ENCODE data around the gene ANO4.

The ANO4 gene

DNA sequence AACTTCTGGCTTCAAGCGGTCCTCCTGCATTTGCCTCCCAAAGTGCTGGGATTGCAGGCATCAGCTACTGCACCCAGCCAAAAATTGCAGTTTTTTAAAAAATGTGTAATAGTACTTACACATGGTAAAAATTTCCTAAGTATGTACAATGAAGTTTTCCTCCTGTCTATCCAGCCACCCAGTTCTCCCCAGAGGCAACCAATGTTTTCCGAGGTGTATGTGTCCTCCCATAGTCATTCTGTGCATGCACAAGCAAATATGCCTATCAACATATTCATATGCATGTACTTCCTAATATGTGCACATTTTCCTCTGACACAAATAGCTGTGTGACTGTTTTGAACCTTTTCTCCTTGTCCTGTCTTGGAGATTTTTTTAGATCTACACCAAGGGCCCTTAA lies 220.5 kb downstream of the ANO4 start:
- H3K27ac ChIP-seq: no peak overlapping the region
- no peak for TF ChIP-seq Cebpa-rat (IDR thresholded peaks at IDR 0.05)
- H3K9me3 ChIP-seq (replicated peaks in 1 of 11): peaks cover 5 to 17% (median 10%) of the 10 kb centered on the region in 11 experiments; a peak in 19 of 22 replicates
- no peak overlapping the region for H3K9ac ChIP-seq
- no peaks in the 10 kb centered on the region for H3K4me1 ChIP-seq
- no peak overlapping the region for H3K4me2 ChIP-seq
- H3K27me3 ChIP-seq: no peaks in the 10 kb centered on the region
- H3K36me3 ChIP-seq: no peaks in the 10 kb centered on the region
- H4K20me1 ChIP-seq: no peaks in the 10 kb centered on the region
- no peak overlapping the region for H3K4me3 ChIP-seq

DNA sequence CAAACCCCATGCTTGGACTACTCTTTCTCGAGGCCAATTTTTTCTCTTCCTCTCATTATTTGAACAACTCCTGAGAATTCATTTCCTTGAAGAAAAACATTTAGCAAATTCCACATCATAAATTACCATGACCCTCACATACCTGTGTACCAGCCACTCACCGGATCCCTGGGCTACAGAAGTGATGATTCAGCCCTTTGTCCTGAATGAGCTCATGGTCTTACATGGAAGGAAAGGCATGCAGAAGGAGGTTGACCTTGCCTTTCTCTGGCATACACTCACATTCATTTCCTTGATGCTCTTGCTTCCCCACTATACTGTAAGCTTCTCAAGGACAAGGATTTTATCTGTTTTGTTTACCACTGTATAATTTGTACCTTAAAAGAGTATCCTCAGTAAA lies 224.0 kb downstream of the ANO4 start:
- Histone ChIP-seq H4K20me1 (no peaks in the 10 kb centered on the region), H3K27ac (no peak overlapping the region), H3K9me3 (replicated peaks in 1 of 11) (peaks cover 0 to 13% (median 8%) of the 10 kb centered on the region in 11 experiments; a peak in 11 of 22 replicates), H3K4me1 (peaks cover 0 to 12% (median 0%) of the 10 kb centered on the region in 10 experiments; a peak in 5 of 20 replicates), H3K4me2 (no peak overlapping the region), H3K27me3 (no peaks in the 10 kb centered on the region), H3K4me3 (no peak overlapping the region), H3K36me3 (no peaks in the 10 kb centered on the region), H3K9ac (no peak overlapping the region)
- no peak for TF ChIP-seq Cebpa-rat (IDR thresholded peaks at IDR 0.05)

DNA sequence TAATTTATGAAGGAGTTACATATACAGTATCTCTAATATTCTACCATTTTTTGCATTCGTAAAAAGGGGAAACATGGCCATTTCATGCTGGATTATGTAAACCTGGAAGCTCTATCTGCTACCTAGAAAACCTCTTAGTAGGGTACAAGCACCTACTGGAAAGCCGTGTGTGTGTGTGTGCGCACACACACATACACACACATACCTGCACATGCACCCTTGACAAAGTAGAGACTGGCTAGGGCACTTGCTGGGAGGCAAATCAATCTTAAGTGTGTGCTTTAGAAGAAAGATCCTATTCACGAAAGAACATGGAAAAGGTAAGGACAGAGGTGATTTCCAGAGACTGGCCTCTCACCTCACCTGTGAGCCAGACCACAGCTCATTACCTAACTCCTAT lies 224.6 kb downstream of the ANO4 start:
- no peak overlapping the region for H3K9ac ChIP-seq
- H3K4me2 ChIP-seq: no peak overlapping the region
- H3K9me3 ChIP-seq (replicated peaks in 1 of 11): peaks cover 0 to 13% (median 8%) of the 10 kb centered on the region in 11 experiments; a peak in 11 of 22 replicates

DNA sequence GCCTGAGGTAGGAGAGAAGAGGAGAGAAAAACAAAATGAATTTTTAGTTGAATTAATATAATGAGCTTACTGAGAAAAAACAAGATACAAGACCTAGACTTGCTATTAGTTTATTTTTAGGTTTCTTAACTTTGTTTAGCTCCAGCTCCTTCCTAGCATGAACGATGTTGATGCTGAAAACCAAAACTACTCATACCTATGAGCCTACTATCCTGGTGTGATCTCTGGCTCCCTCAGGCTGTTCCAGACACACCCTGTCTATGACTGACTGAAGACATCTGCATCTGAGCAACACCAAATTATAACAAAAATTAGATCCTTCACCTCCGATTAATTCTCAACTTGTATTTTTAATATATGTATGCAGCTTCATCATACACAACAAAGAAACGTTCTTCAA lies 225.1 kb downstream of the ANO4 start:
- Histone ChIP-seq H3K4me3 (no peak overlapping the region), H3K4me2 (no peak overlapping the region), H3K36me3 (no peaks in the 10 kb centered on the region), H3K9ac (no peak overlapping the region), H3K4me1 (peaks cover 0 to 12% (median 0%) of the 10 kb centered on the region in 10 experiments; a peak in 5 of 20 replicates), H3K9me3 (replicated peaks in 1 of 11) (peaks cover 0 to 13% (median 8%) of the 10 kb centered on the region in 11 experiments; a peak in 11 of 22 replicates), H3K27me3 (no peaks in the 10 kb centered on the region), H3K27ac (no peak overlapping the region), H4K20me1 (no peaks in the 10 kb centered on the region)
- no peak for TF ChIP-seq Cebpa-rat (IDR thresholded peaks at IDR 0.05)

More for the DNA sequence above, 224.6 kb downstream of the ANO4 start:
- Histone ChIP-seq H3K36me3 (no peaks in the 10 kb centered on the region), H4K20me1 (no peaks in the 10 kb centered on the region), H3K4me3 (no peak overlapping the region), H3K4me1 (peaks cover 0 to 12% (median 0%) of the 10 kb centered on the region in 10 experiments; a peak in 5 of 20 replicates), H3K27me3 (no peaks in the 10 kb centered on the region), H3K27ac (no peak overlapping the region)
- no peak for TF ChIP-seq Cebpa-rat (IDR thresholded peaks at IDR 0.05)

DNA sequence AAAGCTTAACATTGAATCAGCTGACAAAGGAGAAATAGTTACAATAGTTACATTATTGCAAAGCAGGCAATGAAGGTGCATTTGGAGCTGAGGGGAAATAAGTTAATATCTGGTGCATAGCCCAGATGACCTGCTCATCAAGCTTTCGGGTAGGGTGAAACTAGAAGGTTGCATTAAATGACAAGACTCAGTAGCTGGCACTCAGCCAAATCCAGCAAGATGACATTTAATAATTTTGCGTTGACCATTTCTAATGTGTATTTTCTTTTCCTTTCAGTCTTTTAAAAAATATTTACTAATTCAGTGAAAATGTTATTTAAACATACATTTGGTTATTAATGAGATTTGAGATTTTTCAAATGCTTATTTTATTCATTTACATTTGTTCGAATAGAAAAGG lies 226.9 kb downstream of the ANO4 start:
- Histone ChIP-seq H3K9me3 (replicated peaks in 1 of 11) (peaks cover 0 to 13% (median 8%) of the 10 kb centered on the region in 11 experiments; a peak in 11 of 22 replicates), H4K20me1 (no peaks in the 10 kb centered on the region), H3K4me1 (peaks cover 0 to 12% (median 0%) of the 10 kb centered on the region in 10 experiments; a peak in 5 of 20 replicates), H3K36me3 (no peaks in the 10 kb centered on the region), H3K4me3 (no peak overlapping the region), H3K27ac (0 out of 22 replicates have a peak overlapping the region, but pooled peaks of 1 of the 11 experiments have one; percentile 2), H3K9ac (no peak overlapping the region), H3K4me2 (peak overlapping the region in 2 of 11 experiments; percentile 9 to 38; a peak in 2 of 22 replicates), H3K27me3 (no peaks in the 10 kb centered on the region)
- no peak for TF ChIP-seq Cebpa-rat (IDR thresholded peaks at IDR 0.05)

DNA sequence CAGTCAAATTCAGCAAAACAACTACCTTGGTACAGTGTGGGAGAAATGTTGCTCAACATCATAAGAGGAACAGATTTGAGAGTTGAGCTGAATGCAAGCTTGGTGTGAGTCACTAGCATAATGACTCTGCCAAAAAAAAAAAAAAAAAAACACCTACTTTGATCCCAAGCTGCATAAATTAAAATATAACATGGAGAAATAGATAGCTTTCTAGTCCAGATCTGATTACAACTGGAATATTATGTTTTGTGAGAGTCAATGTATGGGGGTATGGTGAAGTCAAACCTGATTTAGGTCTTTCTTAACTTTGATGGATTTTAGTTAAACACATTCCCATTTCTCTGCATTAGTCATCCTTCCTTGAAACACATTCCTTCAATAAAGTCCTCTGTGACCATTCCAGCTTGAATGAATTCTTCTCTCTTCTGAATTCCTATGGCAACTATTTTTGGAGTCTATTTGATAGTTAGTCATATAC lies 227.4 kb downstream of the ANO4 start:
- TF ChIP-seq Cebpa-rat (IDR thresholded peaks at IDR 0.05): no peak
- Histone ChIP-seq H3K27ac (no peak overlapping the region), H3K36me3 (no peaks in the 10 kb centered on the region), H4K20me1 (no peaks in the 10 kb centered on the region), H3K4me2 (no peak overlapping the region), H3K9me3 (replicated peaks in 1 of 11) (peaks cover 0 to 12% (median 8%) of the 10 kb centered on the region in 11 experiments; a peak in 15 of 22 replicates), H3K9ac (no peak overlapping the region), H3K4me1 (peaks cover 0 to 12% (median 0%) of the 10 kb centered on the region in 10 experiments; a peak in 5 of 20 replicates), H3K27me3 (no peaks in the 10 kb centered on the region), H3K4me3 (no peak overlapping the region)

DNA sequence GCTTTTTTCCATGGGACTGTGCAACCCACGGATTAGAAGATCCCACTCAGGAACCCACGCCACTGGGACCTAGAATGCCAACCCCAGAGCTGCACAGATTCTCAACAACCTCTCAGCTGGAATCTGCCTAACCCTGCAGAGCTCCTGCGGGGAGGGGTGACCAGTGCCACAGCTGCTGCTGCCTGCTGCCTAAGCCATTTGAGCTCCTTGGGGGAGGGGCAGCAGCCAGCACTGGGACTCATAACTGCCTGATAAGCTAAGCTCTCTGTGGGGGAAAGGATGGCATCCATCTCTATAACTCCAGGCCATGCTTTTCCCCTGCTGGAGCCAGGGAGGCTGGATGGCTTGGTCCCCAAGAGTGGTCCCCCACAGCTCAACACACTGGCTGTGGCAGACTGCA lies 232.6 kb downstream of the ANO4 start:
- H3K36me3 ChIP-seq: no peaks in the 10 kb centered on the region
- no peak overlapping the region for H3K9ac ChIP-seq
- H3K27ac ChIP-seq: no peak overlapping the region
- peaks cover 26 to 41% (median 28%) of the 10 kb centered on the region in 11 experiments for H3K9me3 ChIP-seq (replicated peaks in 1 of 11)
- TF ChIP-seq Cebpa-rat (IDR thresholded peaks at IDR 0.05): no peak
- no peak overlapping the region for H3K4me3 ChIP-seq
- H3K27me3 ChIP-seq: no peaks in the 10 kb centered on the region
- H4K20me1 ChIP-seq: no peaks in the 10 kb centered on the region
- no peak overlapping the region for H3K4me2 ChIP-seq
- peaks cover 0 to under 1% (median 0%) of the 10 kb centered on the region in 10 experiments; a peak in 1 of 20 replicates for H3K4me1 ChIP-seq

DNA sequence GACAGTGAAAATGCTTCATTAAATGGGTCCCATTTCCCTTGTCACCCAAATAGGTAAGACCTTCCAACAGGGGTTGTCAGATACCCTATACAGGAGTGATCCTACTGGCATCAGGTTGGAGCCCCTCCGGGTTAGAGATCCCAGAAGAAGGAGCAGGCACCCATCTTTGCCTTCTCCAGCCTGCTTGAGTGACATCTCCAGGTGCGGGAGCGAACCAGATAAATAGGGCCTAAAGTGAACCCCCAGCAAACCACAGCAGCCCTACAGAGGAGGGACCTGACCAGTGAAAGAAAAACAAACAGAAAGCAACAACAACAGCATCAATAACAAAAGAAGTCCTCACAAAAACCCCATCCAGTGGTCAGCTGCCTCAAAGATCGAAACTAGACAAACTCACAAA lies 233.2 kb downstream of the ANO4 start:
- TF ChIP-seq Cebpa-rat (IDR thresholded peaks at IDR 0.05): no peak
- Histone ChIP-seq H3K4me1 (no peaks in the 10 kb centered on the region), H4K20me1 (no peaks in the 10 kb centered on the region), H3K9ac (no peak overlapping the region), H3K4me3 (no peak overlapping the region), H3K27me3 (no peaks in the 10 kb centered on the region), H3K9me3 (replicated peaks in 1 of 11) (peaks cover 26 to 41% (median 28%) of the 10 kb centered on the region in 11 experiments), H3K27ac (no peak overlapping the region), H3K36me3 (no peaks in the 10 kb centered on the region), H3K4me2 (no peak overlapping the region)

DNA sequence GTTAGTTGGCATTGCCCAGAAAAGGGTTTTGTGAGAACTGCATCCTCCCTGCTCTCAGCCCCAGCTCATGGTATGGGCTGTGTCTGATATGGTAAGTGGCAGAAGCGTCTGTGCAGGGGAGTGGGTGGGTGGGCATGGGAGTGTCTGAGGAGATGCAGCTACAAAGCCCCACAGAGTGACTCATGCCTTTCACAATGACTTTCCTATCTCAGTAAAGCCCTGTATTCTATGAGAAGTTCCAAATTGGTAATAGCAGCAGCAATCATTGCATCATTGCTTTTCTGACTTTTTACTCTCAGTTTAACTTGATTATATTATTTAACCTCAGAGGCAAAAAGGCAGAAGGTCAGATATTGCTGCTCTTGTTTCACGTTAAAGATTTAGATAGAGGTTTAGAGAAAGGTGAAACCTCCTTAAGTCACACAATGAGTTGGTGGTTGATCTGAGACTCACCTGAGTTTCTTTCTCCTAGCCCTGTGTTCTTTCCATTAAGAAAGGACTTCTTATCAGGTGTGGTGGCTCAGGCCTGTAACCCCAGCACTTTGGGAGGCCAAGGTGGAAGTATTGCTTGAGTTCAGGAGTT lies 243.8 kb downstream of the ANO4 start:
- TF ChIP-seq Cebpa-rat (IDR thresholded peaks at IDR 0.05): no peak

More for the DNA sequence above, 243.8 kb downstream of the ANO4 start:
- Histone ChIP-seq H3K9ac (no peak overlapping the region), H3K4me2 (no peak overlapping the region), H3K27me3 (no peaks in the 10 kb centered on the region), H3K36me3 (no peaks in the 10 kb centered on the region), H3K4me3 (no peak overlapping the region), H3K4me1 (no peaks in the 10 kb centered on the region), H4K20me1 (no peaks in the 10 kb centered on the region), H3K27ac (no peak overlapping the region), H3K9me3 (replicated peaks in 1 of 11) (no peaks in the 10 kb centered on the region)
